Testis (tissue), 3 donors: Measurements from ENCODE around the gene CHST10. TPM values are rescaled to one million over a fixed set of nuclear protein-coding genes. Genes with fewer than 3 reads are reported as not detected.

Source experiments
- DNase-seq: peaks from one replicate; pipeline ENCODE4 v3.0.0-alpha.2; 2019
- H3K27ac ChIP-seq, 2 donors: fragments of 200-600 bp; sonication (generic); one replicate each; pipeline ENCODE4 v1.5.1; 2019
- H3K27me3 ChIP-seq: fragments of 200-600 bp; sonication (generic); one replicate; pipeline ENCODE4 v1.5.1; 2019
- H3K36me3 ChIP-seq: fragments of 200-600 bp; sonication (generic); one replicate; pipeline ENCODE4 v1.5.1; 2017; ENCODE audit warnings: low read depth; ENCODE audit errors: missing control alignments
- H3K4me1 ChIP-seq: fragments of 200-600 bp; sonication (generic); one replicate; pipeline ENCODE4 v1.5.1; 2019
- H3K4me3 ChIP-seq, 2 donors: fragments of 200-600 bp; sonication (generic); one replicate each; pipeline ENCODE4 v1.5.1; 2017 to 2019
- H3K9me3 ChIP-seq: fragments of 200-600 bp; sonication (generic); one replicate; pipeline ENCODE4 v1.5.1; 2017
- CTCF ChIP-seq, 3 experiments: fragments of 450-650 bp in 2 of 3; fragments of 200-600 bp in 1 of 3; sonication (generic) in 1 of 3; IDR thresholded peaks; one replicate each; pipeline ENCODE4 v1.5.1; 2016 to 2019; ENCODE audit warnings: antibody characterized with exemption in 3 of 3, mild to moderate bottlenecking in 2 of 3, moderate library complexity in 1 of 3
- POLR2A ChIP-seq: fragments of 450-650 bp; IDR thresholded peaks from one replicate; pipeline ENCODE4 v1.6.1; 2017; ENCODE audit warnings: antibody characterized with exemption, mild to moderate bottlenecking, moderate library complexity
- WGBS, 2 donors: methylation state at CpG; one replicate each; pipeline ENCODE4 v1.1.5; 2018; 5-methylcytosine and 5-hydroxymethylcytosine counted together
- intact Hi-C: fragments of 100-400 bp; cut with DNase I; formaldehyde crosslinking; loops from one replicate; pipeline ENCODE4 v1.15.1; 2023; ENCODE audit warnings: low total_unique reads
- polyA plus RNA-seq: library from polyadenylated mRNA; stranded (reverse); fragments of 350-450 nt; fragmentation: Illumina TruSeq; extraction: RNeasy Lipid Tissue Mini Kit (QIAGEN cat#74804); gene quantifications from one replicate; pipeline ENCODE4 v1.2.3, GENCODE V29; 2014; ENCODE audit warnings: low read depth, low replicate concordance; ENCODE audit not compliant: insufficient read depth
- total RNA-seq, 2 donors: library from RNA; depleted of rRNA; stranded (reverse); fragments of >200 nt; gene quantifications; one replicate each; pipeline ENCODE4 v1.2.3, GENCODE V29; 2016

Gene CHST10
- total and polyA plus RNA-seq, 3 donors from 2014 or later, result 14.6 to 21.5 (median 14.8) TPM

GRCh38 chr2:100393362-100393761 lies 24.1 kb downstream of the CHST10 start:
- no peaks in the 10 kb centered on the region for H3K4me1 ChIP-seq
- intact Hi-C loops, result no loop called here
- H3K36me3 ChIP-seq, result no peaks in the 10 kb centered on the region
- no peak overlapping the region for H3K27ac ChIP-seq
- 95 to 96% methylated on average over 15 of the region's 15 CpGs for WGBS, 2 donors
- H3K27me3 ChIP-seq, result no peaks in the 10 kb centered on the region
- no peak for DNase-seq
- TF ChIP-seq CTCF (IDR thresholded peaks at IDR 0.05) (no peak), POLR2A (no peak)
- H3K4me3 ChIP-seq, result no peak overlapping the region
- no peaks in the 10 kb centered on the region for H3K9me3 ChIP-seq

- intact Hi-C loops, result no loop called here
- Histone ChIP-seq H3K4me1 (no peaks in the 10 kb centered on the region), H3K27ac (no peak overlapping the region), H3K4me3 (no peak overlapping the region), H3K36me3 (no peaks in the 10 kb centered on the region), H3K27me3 (no peaks in the 10 kb centered on the region), H3K9me3 (no peaks in the 10 kb centered on the region)
- TF ChIP-seq POLR2A (no peak), CTCF (IDR thresholded peaks at IDR 0.05) (no peak)
- 88 to 94% methylated on average over 6 to 8 of the region's 8 CpGs for WGBS, 2 donors
- no peak for DNase-seq
Measured at GRCh38 chr2:100392715-100393114, 24.8 kb downstream of the CHST10 start.

- Histone ChIP-seq H3K36me3 (no peaks in the 10 kb centered on the region), H3K27me3 (no peaks in the 10 kb centered on the region), H3K9me3 (no peaks in the 10 kb centered on the region), H3K4me1 (no peaks in the 10 kb centered on the region), H3K27ac (no peak overlapping the region), H3K4me3 (no peak overlapping the region)
- no peak for DNase-seq
- intact Hi-C loops, result no loop called here
- 92 to 93% methylated on average over 21 to 23 of the region's 23 CpGs for WGBS, 2 donors
- TF ChIP-seq CTCF (IDR thresholded peaks at IDR 0.05) (no peak), POLR2A (no peak)
Measured at GRCh38 chr2:100391735-100392515, 25.5 kb downstream of the CHST10 start.

GRCh38 chr2:100390001-100390940 lies 27.2 kb downstream of the CHST10 start:
- Histone ChIP-seq H3K4me3 (no peak overlapping the region), H3K9me3 (no peaks in the 10 kb centered on the region), H3K36me3 (no peaks in the 10 kb centered on the region), H3K4me1 (no peaks in the 10 kb centered on the region), H3K27me3 (no peaks in the 10 kb centered on the region), H3K27ac (no peak overlapping the region)
- TF ChIP-seq CTCF (IDR thresholded peaks at IDR 0.05) (no peak), POLR2A (no peak)
- WGBS, 2 donors, result 91 to 95% methylated on average over 12 of the region's 12 CpGs
- no peak for DNase-seq
- intact Hi-C loops, result no loop called here
